Measurements from ENCODE around the gene AFAP1L1.

The AFAP1L1 gene

GRCh38 chr5:149238540-149238939, 33.1 kb upstream of the AFAP1L1 start:
- H3K4me1 ChIP-seq (ENCODE audit: low read depth, poor library complexity, severe bottlenecking) = no peaks in the 10 kb centered on the region
- H2AFZ ChIP-seq (ENCODE audit: low read depth) = no peak overlapping the region
- no peaks in the 10 kb centered on the region for H3K36me3 ChIP-seq (ENCODE audit: insufficient read depth)
- H3K79me2 ChIP-seq (ENCODE audit: insufficient read depth, low read depth) = no peaks in the 10 kb centered on the region
- no peak for TF ChIP-seq CTCF (conservative IDR thresholded peaks at IDR 0.05; ENCODE audit: low read depth, low read length)
- H3K27me3 ChIP-seq (ENCODE audit: insufficient read depth, low read depth) = no peaks in the 10 kb centered on the region
- no peak overlapping the region for H3K4me2 ChIP-seq
- H4K20me1 ChIP-seq (ENCODE audit: insufficient read depth) = no peaks in the 10 kb centered on the region
- H3K27ac ChIP-seq = no peak overlapping the region
- H3K4me3 ChIP-seq (IDR thresholded peaks at IDR 0.05; ENCODE audit: insufficient read depth, low read depth, low read length) = no peak overlapping the region
- no peak overlapping the region for H3K9ac ChIP-seq

GRCh38 chr5:149239917-149240316, 31.7 kb upstream of the AFAP1L1 start:
- Histone ChIP-seq H3K4me1 (ENCODE audit: low read depth, poor library complexity, severe bottlenecking) (no peaks in the 10 kb centered on the region), H2AFZ (ENCODE audit: low read depth) (no peak overlapping the region), H3K9ac (no peak overlapping the region), H3K4me2 (no peak overlapping the region), H3K4me3 (IDR thresholded peaks at IDR 0.05; ENCODE audit: insufficient read depth, low read depth, low read length) (no peak overlapping the region), H3K79me2 (ENCODE audit: insufficient read depth, low read depth) (no peaks in the 10 kb centered on the region), H3K27ac (no peak overlapping the region), H3K27me3 (ENCODE audit: insufficient read depth, low read depth) (no peaks in the 10 kb centered on the region), H3K36me3 (ENCODE audit: insufficient read depth) (no peaks in the 10 kb centered on the region), H4K20me1 (ENCODE audit: insufficient read depth) (no peaks in the 10 kb centered on the region)
- no peak for TF ChIP-seq CTCF (conservative IDR thresholded peaks at IDR 0.05; ENCODE audit: low read depth, low read length)

GRCh38 chr5:149240354-149240998, 31.2 kb upstream of the AFAP1L1 start:
- Histone ChIP-seq H3K4me1 (ENCODE audit: low read depth, poor library complexity, severe bottlenecking) (no peaks in the 10 kb centered on the region), H3K4me2 (no peak overlapping the region), H3K79me2 (ENCODE audit: insufficient read depth, low read depth) (no peaks in the 10 kb centered on the region), H3K27me3 (ENCODE audit: insufficient read depth, low read depth) (no peaks in the 10 kb centered on the region), H3K36me3 (ENCODE audit: insufficient read depth) (no peaks in the 10 kb centered on the region), H3K27ac (no peak overlapping the region), H3K9ac (no peak overlapping the region), H2AFZ (ENCODE audit: low read depth) (no peak overlapping the region), H3K4me3 (IDR thresholded peaks at IDR 0.05; ENCODE audit: insufficient read depth, low read depth, low read length) (no peak overlapping the region), H4K20me1 (ENCODE audit: insufficient read depth) (no peaks in the 10 kb centered on the region)
- TF ChIP-seq CTCF (conservative IDR thresholded peaks at IDR 0.05; ENCODE audit: low read depth, low read length) = no peak

GRCh38 chr5:149242339-149242738, 29.3 kb upstream of the AFAP1L1 start:
- Histone ChIP-seq H3K9ac (no peak overlapping the region), H3K36me3 (ENCODE audit: insufficient read depth) (no peaks in the 10 kb centered on the region), H4K20me1 (ENCODE audit: insufficient read depth) (no peaks in the 10 kb centered on the region), H3K4me3 (IDR thresholded peaks at IDR 0.05; ENCODE audit: insufficient read depth, low read depth, low read length) (no peak overlapping the region), H3K4me2 (no peak overlapping the region), H3K4me1 (ENCODE audit: low read depth, poor library complexity, severe bottlenecking) (no peaks in the 10 kb centered on the region), H3K27me3 (ENCODE audit: insufficient read depth, low read depth) (no peaks in the 10 kb centered on the region), H2AFZ (ENCODE audit: low read depth) (no peak overlapping the region), H3K27ac (no peak overlapping the region), H3K79me2 (ENCODE audit: insufficient read depth, low read depth) (no peaks in the 10 kb centered on the region)
- TF ChIP-seq CTCF (conservative IDR thresholded peaks at IDR 0.05; ENCODE audit: low read depth, low read length) = no peak
